Measurements from ENCODE around the gene EPHA3. TPM values are rescaled to one million over a fixed set of nuclear protein-coding genes. Genes with fewer than 3 reads are reported as not detected.

The EPHA3 gene
- total RNA-seq, 1 donor from 2014 or later = 5.0 TPM

GRCh38 chr3:89179355-89180001, 72.1 kb downstream of the EPHA3 start:
- no peaks in the 10 kb centered on the region for H3K9me3 Mint-ChIP-seq (ENCODE audit: unreplicated experiment)
- no peak overlapping the region for H2AFZ ChIP-seq (ENCODE audit: low read depth, low read length)
- no peak overlapping the region for H3K4me3 Mint-ChIP-seq (ENCODE audit: unreplicated experiment)
- H3K4me3 ChIP-seq (ENCODE audit: insufficient read depth, low read depth, low read length) = no peak overlapping the region
- H3K27me3 ChIP-seq (ENCODE audit: insufficient read depth, low read length) = no peaks in the 10 kb centered on the region
- TF ChIP-seq CTCF (IDR thresholded peaks at IDR 0.05; ENCODE audit: insufficient read depth, low read depth, low read length) = no peak
- TF ChIP-seq EZH2 (IDR thresholded peaks at IDR 0.05; ENCODE audit: insufficient read depth, low read length) = no peak
- no peaks in the 10 kb centered on the region for H3K36me3 ChIP-seq (ENCODE audit: insufficient read depth, low read length)
- H3K79me2 ChIP-seq (ENCODE audit: insufficient read depth, low read length) = no peaks in the 10 kb centered on the region
- peaks cover 7% of the 10 kb centered on the region for H3K4me1 Mint-ChIP-seq (ENCODE audit: low read depth, unreplicated experiment)
- peak; percentile 31 for DNase-seq (ENCODE audit: low read depth)
- H3K36me3 Mint-ChIP-seq (ENCODE audit: low read depth, unreplicated experiment) = no peaks in the 10 kb centered on the region
- H3K27ac Mint-ChIP-seq (ENCODE audit: unreplicated experiment) = peak overlapping the region; percentile 50
- H3K4me2 ChIP-seq (ENCODE audit: low read length) = peak overlapping the region; percentile 39
- no peak for FAIRE-seq
- H3K27me3 Mint-ChIP-seq (ENCODE audit: low read depth, unreplicated experiment) = no peaks in the 10 kb centered on the region
- no peaks in the 10 kb centered on the region for H3K9me3 ChIP-seq (ENCODE audit: insufficient read depth, low read depth, low read length)
- peaks cover 4% of the 10 kb centered on the region for H3K4me1 ChIP-seq (ENCODE audit: insufficient read depth, low read length)
- H3K9ac ChIP-seq (ENCODE audit: low read length) = no peak overlapping the region
- no peak overlapping the region for H3K27ac ChIP-seq (ENCODE audit: low read depth, low read length)
- H4K20me1 ChIP-seq (ENCODE audit: insufficient read depth, low read length) = no peaks in the 10 kb centered on the region

DNA sequence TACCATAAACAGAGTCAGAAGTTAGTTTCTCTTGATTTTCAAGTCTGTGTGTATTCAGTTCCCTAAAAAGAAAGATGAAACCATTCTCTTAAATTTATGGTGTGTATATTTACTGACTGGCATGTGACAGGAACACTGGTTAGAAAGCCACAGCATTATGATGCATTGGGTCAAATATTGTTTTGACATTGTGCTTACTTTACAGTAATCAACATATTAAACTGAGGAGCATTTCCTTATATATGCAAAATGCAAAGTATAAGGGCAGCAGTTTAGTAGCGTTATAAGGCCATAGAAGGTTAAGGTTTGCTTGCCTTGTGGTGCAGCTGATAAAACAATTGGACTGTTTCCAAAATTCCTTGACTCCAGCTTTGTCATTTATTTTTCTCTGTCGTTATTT, 72.9 kb downstream of the EPHA3 start:
- Mint-ChIP-seq H3K36me3 (ENCODE audit: low read depth, unreplicated experiment) (no peaks in the 10 kb centered on the region), H3K27me3 (ENCODE audit: low read depth, unreplicated experiment) (no peaks in the 10 kb centered on the region), H3K27ac (ENCODE audit: unreplicated experiment) (peak overlapping the region; percentile 31), H3K4me1 (ENCODE audit: low read depth, unreplicated experiment) (peaks cover 7% of the 10 kb centered on the region), H3K9me3 (ENCODE audit: unreplicated experiment) (no peaks in the 10 kb centered on the region), H3K4me3 (ENCODE audit: unreplicated experiment) (no peak overlapping the region)
- Histone ChIP-seq H3K79me2 (ENCODE audit: insufficient read depth, low read length) (no peaks in the 10 kb centered on the region), H3K9ac (ENCODE audit: low read length) (no peak overlapping the region), H3K4me3 (ENCODE audit: insufficient read depth, low read depth, low read length) (no peak overlapping the region), H3K4me2 (ENCODE audit: low read length) (peak overlapping the region; percentile 18), H3K9me3 (ENCODE audit: insufficient read depth, low read depth, low read length) (no peaks in the 10 kb centered on the region), H3K27me3 (ENCODE audit: insufficient read depth, low read length) (no peaks in the 10 kb centered on the region), H4K20me1 (ENCODE audit: insufficient read depth, low read length) (no peaks in the 10 kb centered on the region), H3K27ac (ENCODE audit: low read depth, low read length) (no peak overlapping the region), H3K4me1 (ENCODE audit: insufficient read depth, low read length) (peaks cover 4% of the 10 kb centered on the region), H3K36me3 (ENCODE audit: insufficient read depth, low read length) (no peaks in the 10 kb centered on the region), H2AFZ (ENCODE audit: low read depth, low read length) (no peak overlapping the region)
- DNase-seq (ENCODE audit: low read depth) (peak; percentile 12), FAIRE-seq (no peak)
- TF ChIP-seq EZH2 (IDR thresholded peaks at IDR 0.05; ENCODE audit: insufficient read depth, low read length) (no peak), CTCF (IDR thresholded peaks at IDR 0.05; ENCODE audit: insufficient read depth, low read depth, low read length) (no peak)

- Histone ChIP-seq H3K27me3 (ENCODE audit: insufficient read depth, low read length) (no peaks in the 10 kb centered on the region), H3K4me1 (ENCODE audit: insufficient read depth, low read length) (peaks cover 4% of the 10 kb centered on the region), H3K79me2 (ENCODE audit: insufficient read depth, low read length) (no peaks in the 10 kb centered on the region), H3K4me2 (ENCODE audit: low read length) (no peak overlapping the region), H3K27ac (ENCODE audit: low read depth, low read length) (no peak overlapping the region), H3K9ac (ENCODE audit: low read length) (no peak overlapping the region), H3K9me3 (ENCODE audit: insufficient read depth, low read depth, low read length) (no peaks in the 10 kb centered on the region), H3K4me3 (ENCODE audit: insufficient read depth, low read depth, low read length) (no peak overlapping the region), H2AFZ (ENCODE audit: low read depth, low read length) (no peak overlapping the region), H3K36me3 (ENCODE audit: insufficient read depth, low read length) (no peaks in the 10 kb centered on the region), H4K20me1 (ENCODE audit: insufficient read depth, low read length) (no peaks in the 10 kb centered on the region)
- Mint-ChIP-seq H3K4me1 (ENCODE audit: low read depth, unreplicated experiment) (peaks cover 8% of the 10 kb centered on the region), H3K9me3 (ENCODE audit: unreplicated experiment) (no peaks in the 10 kb centered on the region), H3K4me3 (ENCODE audit: unreplicated experiment) (no peak overlapping the region), H3K27ac (ENCODE audit: unreplicated experiment) (no peak overlapping the region), H3K36me3 (ENCODE audit: low read depth, unreplicated experiment) (no peaks in the 10 kb centered on the region), H3K27me3 (ENCODE audit: low read depth, unreplicated experiment) (no peaks in the 10 kb centered on the region)
- no peak for FAIRE-seq
- TF ChIP-seq EZH2 (IDR thresholded peaks at IDR 0.05; ENCODE audit: insufficient read depth, low read length) (no peak), CTCF (IDR thresholded peaks at IDR 0.05; ENCODE audit: insufficient read depth, low read depth, low read length) (no peak)
- DNase-seq (ENCODE audit: low read depth) = no peak
These were observed 74.6 kb downstream of the EPHA3 start for GRCh38 chr3:89182056-89182455.

Measured in astrocyte (in vitro differentiated cells and primary cell).